GM21619 (cell line): ENCODE measurements around the gene TSPAN3.

Source experiments
- ATAC-seq: cut with Tn5 transposase; IDR thresholded peaks from one replicate; pipeline ENCODE4 v1.9.1; 2021; ENCODE audit not compliant: unreplicated experiment

Gene TSPAN3

GRCh38 chr15:77035584-77035983, 35.3 kb downstream of the TSPAN3 start:
- ATAC-seq: no peak

DNA sequence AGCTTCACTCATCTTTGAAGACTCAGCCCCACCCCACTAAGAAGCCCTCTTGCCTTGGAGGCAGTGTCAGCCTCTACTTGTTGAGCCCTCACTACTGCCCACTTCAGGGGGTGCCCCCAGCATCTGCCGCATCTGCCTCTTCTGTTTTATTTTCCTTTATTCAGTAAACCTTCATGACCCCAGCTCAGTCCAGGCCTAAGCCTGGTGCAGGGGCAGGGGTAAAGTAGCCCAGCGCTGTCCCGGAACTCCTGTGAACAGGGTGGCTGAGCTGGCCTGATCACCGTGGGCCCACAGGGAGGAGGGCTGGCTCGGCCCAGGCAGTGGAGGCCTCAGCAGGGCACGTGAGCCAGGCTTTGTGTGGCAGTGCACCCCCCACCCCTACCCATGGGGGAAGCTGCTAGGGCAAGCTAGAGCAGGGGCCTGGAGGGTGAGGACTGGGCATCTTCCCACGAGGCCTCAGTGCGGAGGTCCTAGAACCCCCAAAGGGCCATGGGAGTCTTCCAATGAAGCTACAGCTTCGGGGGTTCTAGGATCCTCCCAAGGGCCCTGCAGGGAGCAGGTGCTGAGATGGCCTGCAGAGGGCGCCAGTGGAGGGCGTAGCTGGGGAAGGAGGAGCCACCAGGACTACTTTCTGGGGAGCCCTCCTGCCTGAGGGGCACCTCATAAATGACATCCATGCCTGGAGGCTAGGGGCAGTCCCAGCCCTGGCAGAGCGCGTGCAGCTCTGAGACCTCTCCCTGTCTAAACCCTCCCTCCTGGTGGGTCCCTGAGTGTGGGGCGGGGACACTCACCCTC, 36.0 kb downstream of the TSPAN3 start:
- no peak for ATAC-seq

- no peak for ATAC-seq
Observed at GRCh38 chr15:77033729-77034671, 36.9 kb downstream of the TSPAN3 start.

- ATAC-seq: no peak
Observed at GRCh38 chr15:77033417-77033728, 37.5 kb downstream of the TSPAN3 start.

- ATAC-seq: no peak
Observed at GRCh38 chr15:77032647-77033416, 38.1 kb downstream of the TSPAN3 start.

DNA sequence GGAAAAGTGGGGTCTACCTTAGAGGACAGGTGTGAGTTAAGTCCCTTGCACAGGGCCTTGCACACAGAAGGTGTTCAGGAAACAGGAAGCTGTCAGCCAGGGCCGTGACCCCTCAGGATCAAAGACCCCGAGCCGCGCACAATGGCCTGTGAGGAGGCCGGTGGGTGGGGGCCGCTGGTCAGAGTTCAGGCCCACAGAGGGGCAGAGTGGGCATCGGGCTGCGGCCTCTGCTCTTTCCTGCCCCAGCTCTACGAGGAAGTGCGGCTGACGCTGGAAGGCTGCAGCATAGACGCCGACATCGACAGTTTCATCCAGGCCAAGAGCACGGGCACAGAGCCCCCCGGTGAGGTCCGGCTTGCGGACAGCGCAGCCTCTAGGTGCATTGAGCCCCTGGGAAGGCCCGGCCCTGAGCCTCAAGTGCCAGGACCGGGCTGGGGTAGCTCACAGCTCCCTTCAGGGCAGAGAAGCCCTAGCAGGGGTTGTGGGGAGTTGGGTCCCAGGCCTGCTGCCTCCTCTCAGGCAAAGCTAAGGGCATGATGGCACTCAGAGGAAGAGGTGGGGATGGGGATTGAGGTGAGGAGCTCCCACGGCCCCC, 38.8 kb downstream of the TSPAN3 start:
- no peak for ATAC-seq

GRCh38 chr15:77031376-77032050, 39.4 kb downstream of the TSPAN3 start:
- ATAC-seq: no peak

DNA sequence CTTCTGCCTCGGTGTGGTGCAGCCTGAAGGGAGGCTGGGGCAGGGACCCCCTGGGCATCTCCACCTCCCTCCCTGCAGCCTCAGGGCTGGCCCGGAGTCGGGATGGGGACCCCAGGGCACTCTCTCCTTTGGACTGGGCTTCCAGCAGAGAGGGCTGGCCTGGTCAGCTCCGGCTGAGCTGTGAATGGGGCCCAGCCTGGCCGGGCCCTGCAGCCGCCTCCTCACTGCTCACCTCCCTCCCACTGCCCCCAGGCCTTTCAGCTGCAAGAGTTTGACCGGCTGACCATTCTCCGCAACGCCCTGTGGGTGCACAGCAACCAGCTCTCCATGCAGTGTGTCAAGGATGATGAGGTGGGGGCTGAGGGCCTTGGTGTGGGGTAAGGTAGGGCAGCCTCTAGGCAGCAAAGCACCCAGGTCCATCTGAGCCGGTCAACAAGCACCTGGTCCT, 40.0 kb downstream of the TSPAN3 start:
- ATAC-seq: no peak

GRCh38 chr15:77030048-77030927, 40.6 kb downstream of the TSPAN3 start:
- no peak for ATAC-seq

- ATAC-seq: no peak
Observed at GRCh38 chr15:77029166-77030047, 41.5 kb downstream of the TSPAN3 start.

GRCh38 chr15:77028451-77029165, 42.3 kb downstream of the TSPAN3 start:
- no peak for ATAC-seq

DNA sequence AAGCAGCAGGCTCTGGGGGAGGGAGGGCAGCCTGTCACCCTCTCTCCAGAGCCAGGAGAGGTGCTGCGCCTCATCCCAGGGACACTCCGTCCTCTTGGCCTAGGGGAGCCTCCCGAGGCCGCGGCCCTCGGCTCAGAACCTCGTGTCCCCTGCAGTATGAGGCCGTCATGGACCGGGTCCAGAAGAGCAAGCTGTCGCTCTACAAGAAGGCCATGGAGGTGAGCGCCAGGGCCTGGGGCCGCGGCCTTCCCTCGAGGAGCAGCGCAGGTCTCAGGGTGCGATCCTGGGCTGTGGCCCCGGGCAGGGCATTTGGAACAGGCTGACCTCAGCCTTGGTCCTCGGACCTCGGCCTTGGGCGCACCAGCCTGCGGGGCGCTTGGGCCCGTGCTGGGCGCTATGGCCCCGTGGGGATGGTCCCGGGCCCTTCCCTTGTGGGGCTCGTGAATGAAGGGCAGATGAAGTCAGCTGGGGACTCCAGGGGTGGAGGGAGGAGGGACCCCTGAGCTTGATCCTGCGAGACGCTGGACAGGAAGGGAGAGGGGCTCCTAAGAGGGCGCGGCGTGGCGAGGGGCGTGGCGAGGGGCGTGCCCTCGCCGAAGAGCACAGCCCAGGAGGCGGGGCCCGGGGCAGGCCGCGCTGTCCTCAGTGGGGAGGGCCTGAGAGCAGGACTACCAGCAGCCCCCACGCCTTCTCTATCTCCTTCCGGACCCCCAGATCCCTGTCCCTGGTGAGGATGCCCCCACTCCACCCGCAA, 43.0 kb downstream of the TSPAN3 start:
- ATAC-seq: no peak

GRCh38 chr15:77027111-77027696, 43.7 kb downstream of the TSPAN3 start:
- no peak for ATAC-seq

DNA sequence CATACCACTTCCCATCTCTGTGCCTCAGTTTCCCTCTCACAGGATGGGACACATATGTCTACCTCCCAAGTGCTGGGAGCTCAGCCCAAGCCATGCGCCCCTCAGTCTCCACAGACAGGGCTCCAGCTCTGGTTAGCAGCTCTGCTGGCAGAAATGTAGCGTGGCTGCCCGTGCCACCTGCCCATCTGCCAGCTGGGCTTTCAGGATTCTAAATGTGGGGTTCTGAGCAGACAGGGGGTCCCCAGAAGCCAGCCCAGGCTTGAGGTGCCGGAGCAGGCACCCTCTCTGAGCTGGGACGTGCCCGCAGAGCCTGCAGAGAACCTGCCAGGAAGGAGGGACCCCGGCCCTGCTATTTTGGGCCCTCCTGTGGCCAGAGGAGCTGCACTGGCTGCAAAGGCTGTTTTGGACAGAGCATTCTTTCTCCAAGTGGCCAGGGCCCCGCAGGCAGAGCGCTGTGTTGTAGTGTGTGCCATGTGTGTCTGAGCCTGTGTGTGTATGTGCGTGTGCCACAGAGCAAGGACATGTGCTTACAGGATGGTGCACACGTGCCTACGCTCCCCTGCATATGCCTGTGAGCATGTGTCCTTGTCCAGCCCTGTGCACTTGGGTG, 44.3 kb downstream of the TSPAN3 start:
- ATAC-seq: no peak

DNA sequence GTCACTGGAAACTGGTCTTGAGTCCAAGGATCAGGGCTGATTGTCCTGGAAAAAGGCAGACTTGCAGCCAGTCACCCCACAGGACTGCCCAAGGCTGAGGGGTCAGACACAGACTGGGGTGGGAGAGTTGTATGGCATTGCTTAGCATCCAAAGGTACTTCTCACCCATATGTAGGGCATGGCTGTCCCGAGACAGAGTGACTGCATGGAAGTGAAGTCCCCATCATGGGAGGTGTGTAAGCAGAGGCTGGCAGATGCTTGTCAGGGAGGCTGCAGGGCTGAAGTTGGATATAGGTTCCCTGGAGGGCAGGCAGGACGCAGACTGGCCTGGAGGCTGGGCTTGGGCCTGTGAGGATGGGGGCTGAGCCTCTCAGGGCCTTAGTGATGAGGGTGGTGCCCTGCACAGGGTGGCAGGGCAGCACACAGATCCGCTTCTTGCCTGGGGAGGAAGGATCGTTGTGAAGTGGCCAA, 44.9 kb downstream of the TSPAN3 start:
- no peak for ATAC-seq
